Measurements from ENCODE around the gene DPP6.

DPP6 gene

DNA sequence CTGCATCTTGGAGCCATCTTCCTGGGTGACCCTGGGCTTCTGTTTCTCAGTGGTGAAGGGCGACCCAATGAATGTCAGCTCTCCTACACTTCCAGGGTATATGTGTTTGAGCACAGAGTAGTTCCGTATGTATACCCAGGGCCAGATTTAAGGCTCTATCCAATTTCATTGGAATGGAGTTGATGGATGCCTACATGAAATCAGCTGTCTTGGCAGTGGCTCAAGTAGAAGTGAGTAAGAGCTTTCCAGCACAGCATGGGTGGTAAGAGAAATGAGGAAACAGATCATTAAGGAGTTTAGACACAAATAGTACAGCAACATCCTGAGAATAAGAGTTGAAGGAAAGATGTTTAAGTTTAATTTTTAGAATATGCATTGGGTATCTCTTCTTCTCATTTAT, 517.7 kb downstream of the DPP6 start:
- no peak for DNase-seq

DNA sequence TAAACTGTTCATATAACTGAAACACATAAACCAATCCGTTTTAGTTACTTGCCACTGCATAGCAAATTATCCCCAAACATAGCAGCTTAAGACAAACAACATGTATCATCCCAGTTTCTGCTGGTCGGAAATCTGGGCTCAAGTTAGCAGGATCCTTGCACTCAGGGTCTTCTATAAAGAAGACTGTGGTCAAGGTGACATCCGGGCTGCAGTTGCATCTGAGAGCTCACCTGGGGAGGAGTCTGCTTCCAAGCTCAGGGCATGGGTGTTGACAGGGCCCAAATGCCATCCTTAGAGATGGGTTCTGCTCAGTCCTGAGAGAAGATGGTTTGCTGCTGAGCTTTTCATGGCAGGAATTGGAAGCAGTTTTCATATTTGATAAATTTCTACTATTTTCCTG, 519.6 kb downstream of the DPP6 start:
- no peak for DNase-seq

DNA sequence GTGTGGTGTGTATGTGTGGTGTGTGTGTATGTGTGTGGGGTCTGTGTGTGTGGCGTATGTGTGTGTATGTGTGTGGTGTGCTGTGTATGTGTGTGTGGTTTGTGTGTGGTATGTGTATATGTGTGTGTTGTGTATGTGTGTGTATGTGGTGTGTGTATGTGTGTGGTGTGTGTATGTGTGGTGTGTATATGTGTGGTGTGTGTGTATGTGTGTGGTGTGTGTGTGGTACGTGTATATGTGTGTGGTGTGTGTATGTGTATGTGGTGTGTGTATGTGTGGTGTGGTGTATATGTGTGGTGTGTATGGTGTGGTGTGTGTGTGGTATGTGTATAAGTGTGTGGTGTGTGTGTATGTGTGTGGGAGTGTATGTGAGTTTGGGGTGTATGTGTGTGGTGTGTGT, 522.0 kb downstream of the DPP6 start:
- DNase-seq = no peak

DNA sequence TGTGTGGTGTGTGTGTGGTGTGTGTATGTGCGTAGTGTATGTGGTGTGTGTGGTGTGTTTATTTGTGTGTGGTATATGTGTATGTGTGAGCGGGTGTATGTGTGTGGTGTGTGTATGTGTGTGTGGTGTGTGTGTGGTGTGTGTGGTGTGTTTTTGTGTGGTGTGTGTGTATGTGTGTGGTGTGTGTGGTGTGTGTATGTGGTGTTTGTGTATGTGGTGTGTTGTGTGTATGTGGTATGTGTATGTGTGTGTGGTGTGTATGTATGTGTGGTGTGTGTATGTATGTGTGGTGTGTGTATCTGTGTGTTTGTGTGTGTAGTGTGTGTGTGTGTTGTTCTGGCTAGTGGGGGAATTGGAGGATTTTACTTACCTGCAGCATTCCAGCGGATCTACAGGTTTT, 523.3 kb downstream of the DPP6 start:
- no peak for DNase-seq

DNA sequence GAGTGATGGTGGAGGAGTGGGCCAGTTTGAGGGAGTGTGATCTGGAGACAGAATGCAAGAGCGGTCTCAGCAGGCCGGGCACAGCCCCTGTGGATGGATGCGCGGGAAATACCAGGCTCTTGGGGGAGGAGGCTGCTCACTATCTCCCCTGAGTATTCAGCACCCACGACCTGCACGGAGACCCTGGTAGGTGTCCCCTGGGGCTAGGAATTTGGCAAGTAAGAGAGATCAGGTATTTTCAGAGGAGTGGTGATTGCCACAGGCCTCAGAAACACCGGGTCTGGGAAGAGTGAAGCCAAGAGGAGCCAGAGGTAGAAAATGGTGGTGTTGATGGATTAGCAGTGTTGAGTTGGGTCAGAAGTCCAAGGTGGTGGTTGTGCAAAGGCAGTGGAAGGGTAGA, 524.4 kb downstream of the DPP6 start:
- DNase-seq = no peak

DNA sequence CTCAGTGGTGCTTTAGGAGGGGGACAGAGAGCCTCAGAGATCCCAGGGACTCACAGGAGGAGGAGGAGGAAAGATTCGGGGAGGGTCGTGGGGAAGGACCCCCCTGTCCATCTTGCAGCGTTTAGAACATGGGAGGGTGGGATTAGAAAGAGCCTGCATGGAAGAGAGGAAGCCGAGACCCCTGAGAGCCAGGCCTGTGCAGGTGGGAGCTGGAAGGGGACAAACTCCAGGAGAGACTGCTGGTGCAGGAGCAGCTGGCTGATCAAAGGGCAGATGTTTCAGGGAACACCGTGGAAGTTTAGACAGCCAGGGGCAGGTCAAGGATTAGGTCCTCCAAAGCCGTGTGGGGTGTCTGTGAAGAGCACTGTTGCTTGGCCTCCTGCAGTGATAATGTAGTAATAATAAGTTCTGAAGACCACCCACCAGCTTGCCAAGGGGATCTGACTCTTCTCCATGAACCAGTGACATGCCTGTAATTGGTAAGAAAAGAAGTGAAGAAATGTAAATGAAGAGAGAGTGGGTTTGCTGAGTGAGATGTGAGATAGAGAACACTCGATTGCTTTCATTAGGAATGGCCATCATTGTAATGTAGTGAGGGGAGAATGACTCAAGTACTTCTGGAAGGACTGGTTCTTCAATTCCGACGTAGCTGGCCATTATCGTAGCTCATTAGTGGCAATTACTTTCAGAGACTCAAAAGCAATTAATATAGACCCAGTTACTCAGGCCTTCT, 525.1 kb downstream of the DPP6 start:
- DNase-seq = no peak

DNA sequence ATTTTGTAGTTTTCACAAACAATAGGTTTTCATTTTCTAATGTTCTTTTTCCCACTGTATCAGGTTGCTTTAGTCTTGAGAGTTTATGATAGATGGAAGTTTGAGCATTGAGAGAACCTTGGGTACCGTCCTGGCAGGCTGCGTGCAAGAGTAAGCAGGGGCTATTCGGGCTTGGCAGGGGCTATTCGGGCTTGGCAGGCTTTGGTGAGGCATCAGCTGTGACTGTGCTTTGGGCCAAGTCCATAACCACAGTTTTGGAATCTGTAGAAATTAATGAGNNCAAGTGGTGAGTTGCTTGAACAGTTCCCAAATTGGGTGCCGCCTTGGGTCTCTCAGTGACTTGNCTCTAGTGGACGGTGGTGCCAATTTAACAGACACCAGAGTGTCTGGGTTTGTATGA, 526.1 kb downstream of the DPP6 start:
- DNase-seq = no peak

DNA sequence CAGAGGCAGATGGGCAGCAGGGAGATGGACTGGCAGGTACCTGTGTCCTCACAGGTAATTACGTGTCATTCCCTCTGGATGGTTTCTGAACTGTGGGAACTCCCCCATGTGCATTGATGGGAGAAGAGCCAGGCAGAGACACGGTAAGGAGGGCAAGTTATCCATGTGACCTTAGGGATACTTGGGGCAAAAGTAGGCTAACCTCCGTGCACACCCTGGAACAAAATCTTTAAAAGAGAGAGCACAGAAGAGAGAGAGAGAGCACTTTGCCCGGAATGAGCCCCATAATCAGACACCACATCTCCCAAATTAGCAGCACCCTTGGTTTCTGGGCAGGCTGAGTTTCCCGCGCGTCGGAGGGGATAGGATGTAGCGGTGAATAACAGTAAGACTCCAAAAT, 527.5 kb downstream of the DPP6 start:
- DNase-seq = no peak

DNA sequence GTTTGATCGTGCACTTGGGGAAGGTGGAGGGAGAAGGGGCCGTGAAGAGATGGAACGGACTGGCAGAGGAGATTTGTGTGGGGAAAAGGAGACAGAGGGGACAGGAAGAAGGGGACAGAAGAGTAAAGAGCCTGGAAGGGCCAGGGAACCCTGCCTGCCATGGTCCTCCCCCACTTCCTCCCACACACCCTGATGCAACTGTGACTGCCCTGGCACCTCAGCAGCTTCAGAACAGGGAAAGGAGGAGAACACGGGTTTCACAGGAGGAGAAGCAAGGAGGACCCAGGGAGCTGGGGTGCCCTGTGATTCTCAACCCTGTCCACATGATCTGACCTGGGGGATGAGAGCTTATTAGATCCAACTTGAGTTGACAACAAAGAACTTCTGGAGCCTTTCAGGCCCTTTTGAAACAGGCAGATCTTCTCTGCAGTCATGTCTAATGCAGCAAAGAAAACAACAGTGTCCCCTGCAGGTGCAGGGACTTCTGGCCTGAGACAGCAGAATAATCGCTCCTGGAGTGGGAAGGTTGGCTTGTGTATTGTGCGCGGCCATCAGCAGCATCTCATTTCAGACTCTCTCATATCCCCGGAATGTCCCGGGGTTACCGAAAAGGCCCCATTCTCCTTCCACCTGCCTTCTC, 529.2 kb downstream of the DPP6 start:
- DNase-seq = no peak

DNA sequence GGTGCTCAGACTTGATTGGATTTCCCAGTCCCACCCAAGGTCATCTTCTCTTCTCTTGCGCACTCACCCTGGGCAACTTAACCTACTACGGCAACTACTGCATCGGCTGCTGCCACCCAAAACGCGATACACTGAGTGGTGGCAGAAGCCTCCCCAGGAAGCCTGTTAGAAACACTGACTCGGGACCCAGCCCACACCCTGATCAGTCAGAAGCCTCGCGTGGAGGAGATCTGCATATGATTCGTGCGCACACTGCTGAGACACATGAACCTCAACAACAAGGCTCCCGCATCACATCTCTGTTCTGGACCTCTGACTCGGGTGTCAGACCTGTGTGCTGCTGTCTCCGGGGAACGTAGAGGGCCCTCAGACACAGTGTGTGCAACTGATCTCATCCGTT, 531.3 kb downstream of the DPP6 start:
- no peak for DNase-seq

DNA sequence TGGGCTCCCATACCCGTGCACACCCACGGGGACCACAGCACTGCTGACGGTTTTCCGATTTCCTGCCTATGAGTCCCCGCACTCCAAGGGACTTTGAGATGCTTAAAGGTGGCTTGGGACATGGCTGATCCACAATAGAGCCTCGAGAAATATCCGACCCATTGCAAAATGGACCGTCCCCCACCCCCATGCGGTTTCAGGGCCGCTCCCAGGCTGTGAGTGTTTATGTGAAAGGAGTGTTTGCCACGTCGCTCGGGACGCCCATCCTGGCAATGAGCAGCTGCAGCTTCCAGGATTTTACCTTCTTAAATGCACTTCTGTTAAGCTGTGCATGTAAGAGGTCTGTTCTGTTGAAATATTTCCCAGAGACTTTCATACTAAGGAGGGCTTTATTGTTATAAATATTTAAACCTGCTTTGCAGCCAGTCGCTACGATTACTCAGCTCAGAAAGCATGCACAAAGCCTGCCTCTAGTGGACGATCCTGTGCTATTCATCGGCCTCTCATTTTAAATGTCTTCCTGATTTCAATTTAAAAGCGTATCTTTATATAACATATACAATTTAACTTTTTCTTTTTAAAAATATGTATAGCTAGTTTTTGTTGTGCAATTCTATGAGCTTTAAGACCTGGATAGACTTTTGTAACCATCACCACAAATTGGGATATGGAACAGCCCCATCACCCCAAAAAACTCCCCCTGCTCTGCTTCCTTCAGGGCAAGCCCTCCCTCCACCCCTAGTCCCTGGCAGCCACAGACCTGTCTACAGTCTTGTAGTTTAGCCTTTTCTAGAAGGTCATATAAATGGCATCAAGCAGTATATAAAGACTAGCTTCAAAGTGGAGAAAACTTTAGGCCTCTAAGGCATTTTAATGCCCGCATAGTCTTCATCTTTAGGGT, 532.4 kb downstream of the DPP6 start:
- DNase-seq = no peak

DNA sequence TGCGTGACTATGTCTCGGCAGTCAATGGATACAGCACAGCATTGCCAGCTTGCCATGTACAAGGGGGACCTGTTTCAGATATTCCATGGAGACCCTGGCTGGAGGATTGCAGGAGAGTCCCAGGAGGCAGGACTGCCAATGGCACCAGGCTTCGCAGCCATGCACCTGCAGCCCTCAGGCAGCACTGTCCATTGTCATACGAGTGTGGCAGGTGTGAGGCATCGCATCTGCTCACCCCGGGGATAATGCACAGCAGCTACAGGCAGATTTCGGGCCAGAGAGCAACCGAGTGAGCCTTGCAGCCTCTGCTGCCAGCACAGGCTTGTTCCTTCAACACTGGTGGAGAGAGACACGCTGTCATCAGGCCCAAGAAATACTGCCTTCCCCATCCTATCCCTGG, 535.6 kb downstream of the DPP6 start:
- DNase-seq = no peak

DNA sequence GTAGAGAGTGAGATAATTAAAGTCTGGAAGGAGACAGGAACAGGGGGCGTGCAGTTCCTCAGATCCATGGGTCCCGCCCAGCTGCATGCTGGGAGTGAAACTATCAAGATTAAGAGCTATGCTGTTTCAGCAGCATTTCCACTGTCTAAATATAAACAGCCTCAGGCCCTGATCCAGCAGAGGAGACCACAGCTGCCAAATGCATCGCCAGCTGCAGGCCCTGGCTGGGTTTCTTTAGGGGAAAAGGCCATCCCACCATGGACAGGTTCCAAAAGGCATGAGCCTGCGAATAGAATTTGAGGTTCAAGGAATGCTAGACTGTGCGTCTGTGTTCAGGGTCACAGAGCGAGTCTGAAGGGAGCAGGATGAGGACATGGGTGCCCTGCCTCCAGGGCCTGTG, 539.3 kb downstream of the DPP6 start:
- DNase-seq = no peak

DNA sequence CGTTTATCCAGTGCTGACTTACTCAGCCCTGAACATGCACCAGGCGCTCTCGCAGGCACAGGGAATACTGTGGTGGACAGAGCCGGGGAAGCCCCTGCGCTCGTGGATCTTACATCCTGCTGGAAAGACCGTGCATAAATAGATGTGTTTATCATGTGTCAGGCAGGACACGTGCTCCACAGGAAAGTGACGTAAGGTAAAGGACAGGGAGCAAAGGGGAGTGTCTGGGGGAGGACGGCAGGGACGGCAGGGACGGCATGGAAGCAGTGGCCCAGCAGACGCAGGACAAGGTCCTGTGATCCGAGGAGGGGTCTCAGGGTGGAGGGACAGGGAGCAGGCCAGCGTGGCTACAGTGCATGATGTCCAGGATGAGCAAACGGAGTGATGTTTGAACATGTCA, 540.2 kb downstream of the DPP6 start:
- no peak for DNase-seq

DNA sequence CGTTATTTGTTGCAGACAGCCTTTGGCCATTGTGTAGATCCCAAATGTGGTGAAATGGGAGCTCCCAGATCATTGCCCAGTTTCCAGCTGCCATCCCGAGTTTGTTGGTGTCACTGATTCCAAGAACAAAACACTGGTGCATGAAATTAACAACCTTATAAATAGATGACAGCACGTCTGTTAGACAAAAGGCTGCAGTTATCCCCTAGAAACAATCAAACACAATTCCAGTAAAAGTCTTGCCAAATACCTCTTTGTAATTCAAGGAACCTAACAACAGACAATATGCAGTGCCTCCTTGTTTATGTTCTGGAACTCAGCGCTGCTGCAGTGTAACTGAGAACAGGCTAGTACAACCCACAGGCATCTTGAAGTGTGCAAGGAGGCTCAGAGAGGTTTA, 546.2 kb downstream of the DPP6 start:
- no peak for DNase-seq

DNA sequence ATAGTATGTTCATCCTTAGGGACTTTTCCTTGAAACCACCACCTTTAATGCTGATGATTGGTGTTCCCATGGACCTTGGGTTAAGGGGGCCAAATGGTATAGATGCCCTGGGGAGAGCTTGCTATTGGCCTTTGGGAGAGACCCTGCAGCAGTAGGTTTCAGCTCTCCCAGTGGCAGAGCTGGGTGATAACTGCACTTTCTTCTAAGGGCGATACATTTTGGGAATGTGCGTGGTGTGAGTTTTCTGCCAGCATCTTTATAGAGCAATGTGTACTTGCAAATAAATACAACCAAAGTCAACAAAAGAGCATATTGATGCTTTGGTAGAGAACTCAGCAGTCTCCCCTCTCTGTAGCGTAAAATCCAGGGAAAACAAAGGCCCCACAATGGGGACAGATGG, 546.7 kb downstream of the DPP6 start:
- no peak for DNase-seq

DNA sequence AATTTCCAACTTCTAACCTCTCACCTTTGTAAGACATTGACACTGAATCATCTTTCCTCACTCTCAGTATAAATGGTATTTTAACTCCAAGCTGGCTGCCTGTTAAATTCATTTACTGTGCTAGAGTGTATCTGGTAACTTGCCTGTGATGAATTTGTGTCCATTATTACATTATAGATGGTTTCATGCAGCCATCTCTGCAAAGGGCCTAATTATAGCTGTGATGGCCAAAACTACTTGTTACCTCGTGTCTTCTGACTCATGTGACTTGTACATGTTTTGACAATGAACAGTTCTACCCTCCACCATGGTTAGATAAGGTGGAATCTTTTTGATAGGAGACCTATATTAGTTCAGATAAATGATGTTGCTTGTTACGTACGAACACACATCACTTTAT, 558.7 kb downstream of the DPP6 start:
- no peak for DNase-seq

DNA sequence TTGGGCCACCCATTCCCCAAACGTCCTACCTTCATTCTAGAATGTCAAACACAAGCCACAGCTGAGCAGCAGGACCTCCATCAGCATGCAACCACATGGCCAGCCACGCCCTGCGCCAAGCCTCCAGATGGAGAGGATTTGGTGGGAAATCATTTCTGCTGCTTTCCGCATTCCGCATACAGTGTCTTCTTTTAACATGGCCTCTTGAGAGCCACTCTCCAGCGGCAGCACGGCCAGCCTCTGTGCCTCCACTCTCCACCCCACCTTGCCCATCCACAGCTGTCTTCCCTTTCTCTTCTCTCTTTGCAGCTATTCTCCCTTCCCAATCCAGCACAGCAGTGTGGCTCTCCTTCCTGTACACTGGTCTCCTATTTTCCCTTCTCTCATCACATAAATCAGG, 561.6 kb downstream of the DPP6 start:
- DNase-seq = no peak

DNA sequence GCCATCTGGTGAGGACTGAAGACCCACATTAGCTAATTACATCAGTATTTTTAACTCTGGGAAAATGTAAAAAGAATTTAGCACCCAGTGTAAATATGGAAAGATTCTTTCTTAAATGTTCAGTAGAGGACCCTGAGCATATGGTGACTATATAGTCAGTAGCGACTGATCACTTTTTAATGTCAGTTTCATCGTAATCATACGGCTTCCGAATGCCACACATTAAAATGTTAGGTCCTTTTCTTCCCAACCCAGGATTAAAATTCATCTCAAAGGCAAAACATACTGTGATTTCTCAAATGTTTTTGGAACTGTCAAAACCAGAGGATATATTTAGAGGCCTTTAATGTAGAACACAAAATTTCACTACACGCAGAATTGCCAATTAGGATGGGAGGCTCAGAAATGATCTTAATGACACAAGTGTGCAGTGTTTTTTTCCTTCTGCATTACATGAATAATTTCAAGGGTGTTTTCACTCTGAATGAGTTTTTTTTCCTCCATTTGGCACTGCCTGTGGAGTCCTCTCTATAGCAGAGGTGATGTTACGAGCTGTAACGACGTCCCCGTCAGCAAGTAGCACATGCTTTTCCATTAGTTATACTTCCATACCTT, 568.0 kb downstream of the DPP6 start:
- DNase-seq = no peak

DNA sequence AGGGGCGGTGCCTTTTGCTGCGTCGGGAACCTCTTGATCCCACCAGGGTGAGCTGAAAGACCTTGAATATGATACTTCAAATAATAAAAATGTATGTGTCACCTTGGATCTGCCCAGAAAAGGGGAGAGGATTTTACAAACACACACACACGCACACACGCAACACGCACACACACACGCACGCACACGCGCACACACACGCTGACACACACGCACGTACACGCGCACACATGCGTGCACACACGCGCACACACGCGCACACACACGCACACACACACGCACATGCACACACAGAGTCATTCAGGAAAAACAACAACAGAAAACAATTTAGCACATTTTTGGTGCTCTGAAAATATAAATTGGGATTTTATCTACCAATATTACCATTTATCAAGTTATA, 571.2 kb downstream of the DPP6 start:
- DNase-seq = no peak

DNA sequence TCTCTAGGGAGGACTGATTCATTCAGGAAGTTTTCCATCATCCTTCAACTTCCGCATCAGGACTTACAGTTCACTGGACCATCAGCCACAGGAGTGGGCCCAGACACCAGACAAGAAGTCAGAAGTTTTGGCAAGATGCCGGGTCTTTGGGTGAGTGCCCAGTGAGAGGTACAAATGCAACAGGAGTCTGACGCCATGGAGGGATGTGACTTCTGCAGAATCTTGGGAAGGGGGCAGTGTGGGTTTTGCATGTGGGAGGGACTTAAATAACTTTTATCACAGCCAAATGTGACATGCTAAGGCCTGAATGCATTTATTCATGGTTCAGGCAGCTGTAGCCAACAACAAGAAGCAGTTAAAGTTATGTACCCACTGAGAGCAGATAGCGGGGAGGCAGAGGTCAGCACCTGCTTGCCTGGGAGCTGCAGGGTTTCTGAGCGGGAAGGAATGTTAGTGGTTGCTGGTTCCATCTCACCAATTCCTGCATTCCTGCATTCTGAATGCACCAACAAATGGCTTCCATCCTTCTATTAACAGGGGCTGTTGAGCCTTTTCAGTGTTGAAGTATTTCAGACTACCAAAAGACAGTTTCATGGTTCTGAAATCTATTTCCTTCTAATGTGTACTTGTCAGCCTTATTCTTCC, 575.6 kb downstream of the DPP6 start:
- DNase-seq = no peak

DNA sequence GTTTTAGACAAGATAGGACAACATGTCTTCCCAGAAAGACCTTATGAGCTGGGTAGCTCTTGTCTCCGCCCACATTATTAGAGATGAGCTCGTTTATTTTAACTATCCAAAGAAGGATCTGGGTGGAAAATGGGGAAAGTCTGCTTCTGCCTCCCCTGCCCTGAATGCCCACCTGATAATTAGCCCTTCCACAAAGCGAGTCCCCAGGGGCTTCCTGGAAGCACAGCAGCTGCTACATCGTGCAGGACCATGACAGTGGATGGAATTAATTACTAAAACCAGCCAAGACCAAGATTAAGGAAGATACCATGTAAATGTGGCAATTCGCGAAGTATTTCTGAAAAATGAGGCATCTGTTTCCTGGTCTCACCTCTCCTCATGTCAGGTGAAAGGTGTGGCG, 576.4 kb downstream of the DPP6 start:
- no peak for DNase-seq

DNA sequence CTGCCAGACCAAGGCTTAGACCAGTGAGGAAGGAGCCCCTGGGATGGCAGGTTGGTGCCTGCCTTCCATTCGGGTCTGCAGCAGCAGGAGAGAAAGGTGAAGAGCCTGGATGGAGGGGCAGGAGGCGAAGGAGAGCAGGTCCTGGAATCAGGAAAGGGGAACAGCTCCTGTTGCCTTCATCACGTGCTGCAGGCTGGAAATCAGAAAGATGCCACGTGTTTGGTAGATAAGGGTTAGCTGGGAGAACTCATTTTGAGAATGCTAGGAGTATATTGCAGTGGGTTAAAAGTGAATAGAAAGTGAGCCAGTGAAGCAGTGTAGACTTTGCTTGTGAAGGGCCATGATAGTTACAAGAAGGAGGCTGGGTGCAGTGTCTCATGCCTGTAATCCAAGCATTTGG, 579.0 kb downstream of the DPP6 start:
- no peak for DNase-seq

All from DMS79 treated with DMSO at 0.1 percent for 48 hours (cell line).